ENCODE measurements around the gene KICS2.
"Not testable (repeated sequence)": the region's sequence is repeated elsewhere in the genome, so short reads cannot be mapped to it uniquely, and the experiment has no call there.

The KICS2 gene

DNA sequence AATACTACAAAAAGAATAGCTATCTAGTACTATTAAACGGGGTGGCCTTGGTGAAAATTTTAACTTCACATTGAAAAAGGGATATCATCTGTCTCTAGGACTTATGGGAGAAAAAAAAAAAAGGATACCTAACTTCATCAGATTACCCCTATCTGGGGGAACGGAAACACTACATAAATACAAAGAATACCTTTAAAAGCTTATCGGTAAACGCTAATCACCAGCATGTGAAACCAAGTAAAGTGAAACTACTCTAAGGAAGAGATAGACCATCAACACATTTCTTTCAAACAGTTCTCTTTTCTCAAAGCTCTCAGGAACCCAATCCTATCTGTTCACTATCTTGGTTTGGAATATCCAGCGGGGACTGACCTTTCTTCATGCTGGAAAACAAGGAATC is 3.5 kb downstream of the KICS2 start:
- in situ Hi-C loops (cut with HindIII; ENCODE audit: low sequenced_read_pairs): no loop called here

DNA sequence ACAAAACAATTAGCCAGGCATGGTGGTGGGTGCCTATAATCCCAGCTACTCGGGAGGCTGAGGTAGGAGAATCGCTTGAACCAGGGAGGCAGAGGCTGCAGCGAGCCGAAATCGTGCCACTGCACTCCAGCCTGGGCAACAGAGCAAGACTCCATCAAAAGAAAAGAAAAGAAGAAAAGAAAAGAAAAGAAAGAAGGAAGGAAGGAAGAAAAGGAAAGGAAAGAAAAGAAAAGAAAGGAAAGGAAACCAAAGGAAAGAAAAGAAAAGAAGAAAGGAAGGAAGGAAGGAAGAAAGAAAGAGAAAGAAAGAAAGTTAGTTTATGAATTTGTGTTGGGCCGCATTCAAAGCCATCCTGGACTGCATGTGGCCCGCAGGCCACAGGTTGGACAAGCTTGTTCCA is 4.5 kb downstream of the KICS2 start:
- in situ Hi-C loops (cut with HindIII; ENCODE audit: low sequenced_read_pairs): not testable (repeated sequence)

- in situ Hi-C loops (cut with HindIII; ENCODE audit: low sequenced_read_pairs): no loop called here
Observed at GRCh38 chr12:64216239-64216638, 5.9 kb downstream of the KICS2 start.

DNA sequence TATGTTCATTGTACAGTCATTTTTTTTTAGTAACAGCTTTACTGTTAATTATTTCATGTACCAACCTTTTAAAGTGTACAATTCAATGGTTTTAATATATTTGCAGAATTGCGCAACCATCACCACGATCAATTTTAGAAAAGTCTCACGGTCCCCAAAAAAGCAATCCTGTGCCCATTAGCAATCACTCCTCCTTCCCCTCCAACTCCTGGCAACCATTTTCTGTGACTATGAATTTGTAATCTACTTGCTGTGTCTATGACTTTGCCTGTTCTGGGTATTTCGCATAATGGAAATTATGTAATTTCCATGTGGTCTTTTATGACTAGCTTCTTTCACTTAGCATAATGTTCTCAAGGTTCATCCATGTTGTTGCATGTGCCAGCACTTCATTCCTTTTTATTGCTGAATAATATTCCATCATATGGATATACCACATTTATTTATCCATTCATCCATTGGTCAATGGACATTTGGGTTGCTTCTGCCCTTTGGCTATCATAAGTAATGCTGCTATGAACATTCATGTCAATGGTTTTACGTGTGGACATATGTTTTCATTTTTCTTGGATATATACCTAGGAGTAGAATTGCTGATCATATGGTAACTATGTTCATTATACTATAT is 9.9 kb downstream of the KICS2 start:
- in situ Hi-C loops (cut with HindIII; ENCODE audit: low sequenced_read_pairs): no loop called here

GRCh38 chr12:64207453-64207852 is 14.6 kb downstream of the KICS2 start:
- in situ Hi-C loops (cut with HindIII; ENCODE audit: low sequenced_read_pairs): no loop called here

DNA sequence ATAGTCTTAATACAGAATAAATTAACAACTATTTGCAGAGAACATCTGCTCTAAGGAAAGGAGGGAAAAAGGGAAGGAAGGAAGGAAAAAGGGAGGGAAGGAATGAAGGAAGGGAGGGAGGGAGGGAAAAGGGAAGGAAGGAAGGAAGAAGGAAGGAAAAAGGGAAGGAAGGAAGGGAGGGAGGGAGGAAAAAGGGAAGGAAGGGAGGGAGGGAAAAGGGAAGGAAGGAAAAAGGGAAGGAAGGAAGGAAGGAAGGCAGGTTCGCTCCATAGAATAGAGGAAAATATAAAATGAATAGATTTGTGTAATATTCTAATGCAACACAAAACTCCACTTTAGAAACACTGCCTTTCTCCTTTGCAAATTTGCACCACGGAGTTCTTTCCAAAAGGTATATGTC is 16.6 kb downstream of the KICS2 start:
- in situ Hi-C loops (cut with HindIII; ENCODE audit: low sequenced_read_pairs): no loop called here

DNA sequence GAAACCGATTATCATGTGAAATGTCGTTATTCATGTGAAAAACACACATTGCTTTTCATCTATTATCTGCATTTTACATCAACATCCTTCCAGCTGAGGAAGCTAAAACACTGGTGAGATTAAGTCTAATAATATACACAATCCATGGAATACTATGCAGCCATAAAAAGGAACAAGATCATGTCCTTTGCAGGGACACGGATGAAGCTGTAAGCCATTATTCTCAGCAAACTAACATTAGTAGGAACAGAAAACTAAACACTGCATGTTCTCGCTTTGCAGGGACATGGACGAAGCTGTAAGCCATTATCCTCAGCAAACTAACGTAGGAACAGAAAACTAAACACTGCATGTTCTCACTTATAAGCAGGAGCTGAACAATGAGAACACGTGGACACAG is 18.3 kb downstream of the KICS2 start:
- in situ Hi-C loops (cut with HindIII; ENCODE audit: low sequenced_read_pairs): no loop called here

GRCh38 chr12:64203036-64203435 is 19.1 kb downstream of the KICS2 start:
- in situ Hi-C loops (cut with HindIII; ENCODE audit: low sequenced_read_pairs): no loop called here

DNA sequence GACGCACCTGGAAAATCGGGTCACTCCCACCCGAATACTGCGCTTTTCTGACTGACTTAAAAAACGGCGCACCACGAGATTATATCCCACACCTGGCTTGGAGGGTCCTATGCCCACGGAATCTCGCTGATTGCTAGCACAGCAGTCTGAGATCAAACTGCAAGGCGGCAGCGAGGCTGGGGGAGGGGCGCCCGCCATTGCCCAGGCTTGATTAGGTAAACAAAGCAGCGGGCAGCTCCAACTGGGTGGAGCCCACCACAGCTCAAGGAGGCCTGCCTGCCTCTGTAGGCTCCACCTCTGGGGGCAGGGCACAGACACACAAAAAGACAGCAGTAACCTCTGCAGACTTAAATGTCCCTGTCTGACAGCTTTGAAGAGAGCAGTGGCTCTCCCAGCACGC is 26.3 kb downstream of the KICS2 start:
- in situ Hi-C loops (cut with HindIII; ENCODE audit: low sequenced_read_pairs): not testable (repeated sequence)

DNA sequence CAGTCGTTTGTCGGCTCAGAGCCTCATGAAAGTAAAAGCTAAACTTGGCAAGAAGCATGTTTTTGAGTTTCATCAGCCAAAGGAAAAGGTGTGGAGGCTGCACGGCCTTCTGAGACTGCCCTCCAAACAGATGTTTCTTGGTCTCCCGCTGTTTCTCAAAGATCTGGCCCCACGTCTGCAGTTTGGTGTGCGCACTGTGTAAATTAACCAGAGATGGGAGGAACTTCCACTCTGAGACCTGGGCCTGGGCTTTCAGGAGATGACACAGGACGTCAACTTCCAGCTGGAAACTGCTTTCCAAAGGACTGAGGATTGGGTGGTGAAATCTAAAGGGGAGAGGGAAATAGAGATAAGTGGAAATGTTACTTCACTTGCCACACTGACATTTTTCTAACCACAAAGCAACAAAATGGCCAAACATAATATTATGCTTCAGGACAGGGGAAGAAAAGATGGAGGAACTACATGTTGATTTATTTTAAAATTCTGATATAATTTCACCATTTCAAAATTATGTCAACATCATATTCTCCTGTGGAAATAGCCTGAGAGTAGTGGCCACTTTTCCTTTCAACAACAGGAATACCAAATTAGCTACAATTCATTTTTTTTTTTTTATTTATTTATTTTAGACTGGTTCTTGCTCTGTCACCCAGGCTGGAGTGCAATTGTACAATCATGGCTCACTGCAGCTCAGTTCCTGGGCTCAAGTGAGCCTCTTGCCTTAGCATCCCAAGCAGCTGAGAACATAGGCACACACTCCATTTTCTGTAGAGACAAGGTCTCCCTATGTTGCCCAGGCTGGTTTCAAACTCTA is 27.6 kb downstream of the KICS2 start:
- in situ Hi-C loops (cut with HindIII; ENCODE audit: low sequenced_read_pairs): no loop called here

DNA sequence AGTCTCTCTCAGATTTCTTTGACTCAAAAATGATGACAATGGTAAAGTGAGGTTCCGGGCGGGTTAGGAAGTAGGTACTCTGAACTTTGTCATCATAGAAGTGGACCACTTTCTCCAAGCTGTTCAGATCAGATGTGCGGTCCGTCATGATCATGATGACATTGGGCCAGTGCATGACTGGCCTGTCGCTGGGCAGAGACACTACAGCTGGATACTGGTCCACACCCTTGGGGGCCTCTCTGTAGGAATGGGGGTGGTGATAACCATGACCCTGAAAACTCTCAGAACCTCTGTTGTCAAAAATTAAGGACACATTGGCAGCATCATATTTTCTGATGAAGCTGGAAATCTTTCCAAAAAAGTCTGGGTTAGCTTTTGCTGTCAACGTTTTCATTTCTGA is 28.2 kb downstream of the KICS2 start:
- in situ Hi-C loops (cut with HindIII; ENCODE audit: low sequenced_read_pairs): no loop called here

DNA sequence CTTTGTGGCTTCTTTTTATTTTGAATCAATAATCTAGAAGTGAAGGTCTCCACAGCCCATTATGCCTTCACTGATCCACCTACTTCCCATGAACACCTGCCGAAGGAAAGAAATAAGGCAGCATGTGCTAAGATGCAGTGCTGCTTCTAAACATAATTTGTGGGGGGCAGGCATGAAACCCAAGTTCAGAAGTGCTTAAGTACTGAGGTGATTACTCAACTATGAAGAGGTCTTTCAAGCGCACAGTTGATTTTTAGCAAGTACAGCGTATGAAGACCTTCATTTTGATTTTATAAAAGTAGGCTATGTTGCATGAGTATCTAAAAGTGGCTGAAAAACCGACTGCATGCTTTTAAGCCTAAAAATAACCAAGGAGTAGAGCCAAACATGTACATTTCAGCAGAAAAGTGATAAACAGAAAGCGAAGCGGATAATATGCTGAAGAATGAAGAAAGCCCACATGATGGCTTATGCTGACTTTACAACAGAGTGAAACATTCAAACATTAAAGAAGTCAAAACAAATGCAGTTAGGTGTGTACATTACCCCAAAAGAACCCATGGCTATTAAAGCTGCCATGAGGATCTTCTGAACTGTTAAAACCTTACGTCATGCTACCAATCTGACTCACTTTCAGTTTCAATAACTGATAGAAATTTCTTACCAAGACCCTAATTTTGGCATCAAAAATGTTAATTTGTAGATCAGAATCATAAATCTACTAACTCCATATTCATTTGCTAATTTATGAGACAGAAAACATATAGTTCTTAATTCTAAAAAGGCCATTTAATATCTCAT is 29.3 kb downstream of the KICS2 start:
- in situ Hi-C loops (cut with HindIII; ENCODE audit: low sequenced_read_pairs): no loop called here

- in situ Hi-C loops (cut with HindIII; ENCODE audit: low sequenced_read_pairs): no loop called here
Observed at GRCh38 chr12:64190140-64190539, 32.0 kb downstream of the KICS2 start.

DNA sequence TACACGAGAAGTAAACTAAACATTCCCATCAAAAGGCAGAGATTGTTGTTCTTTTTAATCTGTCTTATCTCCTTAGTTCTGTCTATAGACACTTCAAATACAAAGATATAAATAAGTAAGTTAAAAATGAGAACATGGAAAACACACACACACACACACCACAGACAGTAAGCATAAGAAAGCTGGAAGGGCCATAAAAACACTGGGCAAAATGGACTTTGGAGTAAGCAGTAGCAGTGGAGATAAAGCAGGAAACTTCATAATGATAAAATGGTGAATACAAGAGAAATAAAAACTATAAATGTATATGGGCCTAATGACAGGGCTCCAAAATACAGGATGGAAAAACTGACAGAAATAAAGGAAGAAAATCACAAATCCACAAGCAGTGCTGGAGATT is 32.6 kb downstream of the KICS2 start:
- in situ Hi-C loops (cut with HindIII; ENCODE audit: low sequenced_read_pairs): no loop called here

- in situ Hi-C loops (cut with HindIII; ENCODE audit: low sequenced_read_pairs): no loop called here
Observed at GRCh38 chr12:64187794-64188193, 34.3 kb downstream of the KICS2 start.

DNA sequence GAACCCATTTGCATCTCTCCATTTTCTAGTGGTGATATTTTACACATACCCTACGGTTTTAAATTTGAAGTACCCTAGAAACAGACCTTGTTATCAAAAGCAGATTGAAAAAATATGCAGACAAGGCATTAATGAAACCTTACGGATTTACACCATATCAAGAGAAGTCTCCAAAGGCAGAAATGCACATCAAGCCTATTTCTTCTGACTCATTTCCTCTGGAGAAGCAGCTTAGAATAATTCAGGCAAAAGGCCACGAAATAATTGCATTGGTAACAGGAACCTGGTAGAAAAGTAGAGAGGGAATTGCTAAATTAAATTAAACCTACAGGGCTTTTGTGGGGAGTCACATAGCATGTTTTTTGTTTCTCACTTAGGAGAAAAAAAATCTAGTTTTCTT is 34.7 kb downstream of the KICS2 start:
- in situ Hi-C loops (cut with HindIII; ENCODE audit: low sequenced_read_pairs): no loop called here

- in situ Hi-C loops (cut with HindIII; ENCODE audit: low sequenced_read_pairs): no loop called here
Observed at GRCh38 chr12:64186789-64187188, 35.3 kb downstream of the KICS2 start.

DNA sequence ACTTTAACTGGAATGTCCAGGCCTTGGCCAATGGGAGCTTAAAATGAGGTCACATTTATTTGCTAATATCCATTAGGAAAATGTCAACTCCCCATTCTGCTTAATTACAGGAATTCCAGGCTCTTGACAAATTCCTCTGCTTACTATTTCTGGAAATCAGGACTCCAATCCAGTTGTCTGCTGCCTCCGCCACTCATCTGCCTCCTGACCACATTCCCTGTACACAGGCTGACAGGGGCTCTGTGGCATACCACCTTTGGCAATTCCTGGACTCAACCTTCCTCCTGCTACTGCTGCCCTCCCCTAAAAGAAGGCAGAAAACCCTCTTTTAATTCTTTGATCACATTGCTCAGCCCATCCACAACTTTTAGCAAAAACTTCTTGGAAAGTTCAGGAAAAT is 37.9 kb downstream of the KICS2 start:
- in situ Hi-C loops (cut with HindIII; ENCODE audit: low sequenced_read_pairs): no loop called here

DNA sequence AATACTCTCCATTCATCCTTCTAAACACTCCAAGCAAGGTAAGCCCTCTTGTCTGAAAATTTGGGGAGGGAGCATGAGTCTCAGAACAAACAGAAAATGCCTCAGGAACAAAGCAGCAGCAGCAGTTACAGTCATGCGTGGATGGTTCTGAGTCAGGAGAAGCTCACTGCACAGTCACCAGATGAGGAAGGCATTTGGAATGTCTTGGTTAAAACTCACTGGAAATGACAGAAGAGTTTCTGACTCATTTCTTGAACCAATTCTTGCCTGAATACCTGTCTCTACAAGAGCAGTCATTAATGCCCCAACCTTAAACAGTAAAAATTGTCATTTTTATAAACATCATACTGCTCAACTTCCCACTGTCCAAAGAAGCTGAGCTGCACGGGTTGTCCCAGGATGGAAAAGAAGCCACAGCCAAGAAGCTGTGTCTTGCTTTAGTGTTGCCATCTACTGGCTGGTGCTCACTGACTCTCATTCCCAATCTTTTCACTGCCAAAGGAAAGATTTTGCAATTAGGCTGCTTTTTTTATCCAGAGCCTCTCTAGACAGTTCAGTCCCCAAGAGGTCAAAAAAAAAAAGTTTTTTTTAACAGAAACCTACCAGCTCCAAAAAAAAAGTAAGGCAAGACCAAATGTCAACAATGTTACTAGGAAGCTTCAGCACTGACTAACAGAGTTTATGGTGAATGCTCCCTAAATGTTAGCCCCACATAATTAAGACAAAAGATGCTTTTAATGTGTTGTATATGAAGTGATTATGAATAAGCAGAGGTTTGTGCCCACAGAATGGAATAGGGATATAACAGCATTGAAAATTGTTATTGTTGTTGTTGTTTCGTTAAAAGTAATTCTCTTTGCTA is 40.4 kb downstream of the KICS2 start:
- in situ Hi-C loops (cut with HindIII; ENCODE audit: low sequenced_read_pairs): no loop called here

DNA sequence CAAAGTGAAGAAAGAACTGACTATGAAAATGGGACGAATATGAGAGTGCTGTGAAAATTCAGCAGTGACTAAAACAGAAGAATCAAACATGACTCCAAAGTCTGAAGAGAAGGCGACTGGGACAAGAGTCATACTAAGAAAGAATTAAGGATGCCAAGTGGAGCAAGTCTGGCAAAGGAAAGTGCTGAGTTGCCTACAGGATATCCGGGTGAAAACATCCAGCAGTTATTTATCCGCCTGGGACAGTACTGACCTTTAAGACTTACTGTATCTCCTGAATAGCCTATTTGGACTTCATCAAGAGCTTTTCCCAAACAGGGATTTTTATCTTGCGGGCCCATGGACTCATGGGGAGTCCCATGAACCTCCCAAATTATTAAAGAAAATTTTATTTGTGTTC is 41.1 kb downstream of the KICS2 start:
- in situ Hi-C loops (cut with HindIII; ENCODE audit: low sequenced_read_pairs): no loop called here

DNA sequence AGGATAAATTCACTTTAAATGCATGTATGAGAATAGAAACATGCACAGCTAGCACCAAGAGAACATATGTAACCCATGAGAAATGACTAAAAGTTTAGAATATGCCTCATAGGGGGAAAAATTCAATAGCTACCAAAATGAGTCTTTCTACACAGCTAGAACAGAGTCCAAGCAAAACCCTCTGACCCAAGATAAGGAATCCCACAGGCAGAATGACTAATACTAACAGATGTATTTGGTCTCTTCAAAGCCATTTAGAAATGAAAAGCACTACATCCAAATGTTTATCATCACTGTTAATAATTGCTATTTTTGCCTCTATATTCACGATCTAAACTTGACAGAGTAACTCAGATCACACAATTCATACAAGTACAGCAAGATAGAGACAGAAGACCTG is 44.0 kb downstream of the KICS2 start:
- in situ Hi-C loops (cut with HindIII; ENCODE audit: low sequenced_read_pairs): no loop called here

Data from DLD1 (cell line).